Dendritic cell treated with granulocyte-macrophage colony-stimulating factor and Interleukin-4, amounts not matched to agents 40 ng/mL and 50 ng/mL, for 4 days (primary cell): Measurements from ENCODE around the gene MTFR2.
"Not testable (repeated sequence)": the region's sequence is repeated elsewhere in the genome, so short reads cannot be mapped to it uniquely, and the experiment has no call there.

Source experiments
- H3K27ac Mint-ChIP-seq: one replicate; pipeline ENCODE4 v1.8.0; 2022; ENCODE audit warnings: mild to moderate bottlenecking, mixed read lengths
- H3K27me3 Mint-ChIP-seq: one replicate; pipeline ENCODE4 v1.8.0; 2022; ENCODE audit warnings: mild to moderate bottlenecking, mixed read lengths
- H3K36me3 Mint-ChIP-seq: one replicate; pipeline ENCODE4 v1.8.0; 2022; ENCODE audit warnings: low read depth, mixed read lengths
- H3K4me1 Mint-ChIP-seq: one replicate; pipeline ENCODE4 v1.8.0; 2022; ENCODE audit warnings: low read depth, mixed read lengths
- H3K4me3 Mint-ChIP-seq: one replicate; pipeline ENCODE4 v1.8.0; 2022; ENCODE audit warnings: mild to moderate bottlenecking, moderate library complexity, mixed read lengths
- H3K9me3 Mint-ChIP-seq: one replicate; pipeline ENCODE4 v1.8.0; 2022; ENCODE audit warnings: mixed read lengths
- intact Hi-C: fragments of 100-400 bp; cut with micrococcal nuclease; formaldehyde crosslinking; loops from one replicate; pipeline ENCODE4 v1.15.0; 2022

Gene MTFR2

DNA sequence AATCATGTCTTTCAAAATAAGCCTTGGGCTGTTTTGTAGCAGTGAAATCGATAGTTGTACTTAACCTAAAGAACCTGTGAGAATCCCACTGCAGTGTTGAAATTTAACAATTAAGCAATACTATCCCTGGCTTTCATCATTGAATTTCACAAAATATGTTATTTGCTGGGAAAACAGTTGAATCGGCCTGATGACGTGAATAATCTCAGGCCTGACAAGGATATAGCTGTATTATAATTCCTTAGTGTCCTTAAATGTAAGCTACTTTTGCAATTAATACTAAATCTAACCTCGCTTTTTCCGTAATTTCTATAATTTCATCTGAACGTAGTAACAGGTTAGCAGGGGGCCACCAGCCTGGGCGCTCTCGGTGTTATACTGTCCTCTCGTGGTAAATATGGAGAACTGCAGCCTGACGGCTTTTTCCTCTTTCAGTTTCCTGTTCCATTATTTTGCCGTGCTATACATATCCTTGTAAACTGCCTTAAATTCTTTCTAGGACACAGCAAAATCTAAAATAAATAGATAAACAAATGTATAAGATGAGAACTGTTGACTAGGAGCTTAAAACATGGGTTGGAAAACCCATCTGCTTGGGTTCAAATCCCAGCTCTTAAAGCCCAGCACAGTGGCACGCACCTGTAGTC lies 24.0 kb downstream of the MTFR2 start:
- Mint-ChIP-seq H3K27me3 (no peaks in the 10 kb centered on the region), H3K27ac (peak overlapping the region; percentile 67), H3K36me3 (no peaks in the 10 kb centered on the region), H3K4me3 (no peak overlapping the region), H3K9me3 (no peaks in the 10 kb centered on the region), H3K4me1 (peaks cover 53% of the 10 kb centered on the region)
- intact Hi-C loops: loop anchor here (1.0 to 10.0 kb wide), 5 partner anchors 191 to 773 kb away; no protein-coding TSS in a partner anchor

DNA sequence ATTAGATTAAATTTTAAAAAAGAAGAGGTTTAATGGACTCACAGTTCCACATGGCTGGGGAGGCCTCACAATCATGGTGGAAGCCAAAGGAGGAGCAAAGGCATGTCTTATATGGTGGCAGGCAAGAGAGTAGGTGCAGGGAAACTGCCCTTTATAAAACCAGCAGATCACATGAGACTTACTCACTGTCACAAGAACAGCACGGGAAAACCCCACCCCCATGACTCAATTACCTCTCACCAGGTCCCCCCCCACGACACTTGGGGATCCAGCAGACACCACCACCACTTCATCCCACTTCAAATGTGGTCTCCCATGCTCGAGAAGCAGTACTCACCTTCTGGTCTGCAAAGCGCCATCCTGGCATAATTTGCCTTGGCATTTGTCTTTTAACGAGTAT lies 24.6 kb downstream of the MTFR2 start:
- Mint-ChIP-seq H3K4me3 (no peak overlapping the region), H3K4me1 (peaks cover 47% of the 10 kb centered on the region), H3K27ac (no peak overlapping the region), H3K27me3 (no peaks in the 10 kb centered on the region), H3K36me3 (no peaks in the 10 kb centered on the region), H3K9me3 (peaks cover 3% of the 10 kb centered on the region)
- intact Hi-C loops: loop anchor here (10.0 kb wide), 2 partner anchors 191 to 721 kb away; no protein-coding TSS in a partner anchor

DNA sequence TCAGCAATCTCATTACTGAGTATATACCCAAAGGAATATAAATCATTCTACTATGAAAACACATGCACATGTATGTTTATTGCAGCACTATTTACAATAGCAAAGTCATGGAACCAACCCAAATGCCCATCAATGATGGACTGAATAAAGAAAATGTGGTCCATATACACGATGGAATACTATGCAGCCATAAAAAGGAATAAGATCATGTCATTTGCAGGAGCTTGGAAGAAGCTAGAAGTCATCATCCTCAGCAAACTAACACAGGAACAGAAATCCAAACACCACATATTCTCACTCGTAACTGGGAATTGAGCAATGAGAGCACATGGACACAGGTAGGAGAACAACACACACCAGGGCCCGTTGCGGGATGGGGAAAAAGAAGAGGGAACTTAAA lies 25.1 kb downstream of the MTFR2 start:
- H3K4me3 Mint-ChIP-seq, H3K27ac Mint-ChIP-seq, H3K9me3 Mint-ChIP-seq, H3K36me3 Mint-ChIP-seq, H3K27me3 Mint-ChIP-seq: not testable (repeated sequence)
- peaks cover 42% of the 10 kb centered on the region for H3K4me1 Mint-ChIP-seq
- intact Hi-C loops: loop anchor here (5.0 to 10.0 kb wide), 3 partner anchors 190 to 720 kb away; no protein-coding TSS in a partner anchor

DNA sequence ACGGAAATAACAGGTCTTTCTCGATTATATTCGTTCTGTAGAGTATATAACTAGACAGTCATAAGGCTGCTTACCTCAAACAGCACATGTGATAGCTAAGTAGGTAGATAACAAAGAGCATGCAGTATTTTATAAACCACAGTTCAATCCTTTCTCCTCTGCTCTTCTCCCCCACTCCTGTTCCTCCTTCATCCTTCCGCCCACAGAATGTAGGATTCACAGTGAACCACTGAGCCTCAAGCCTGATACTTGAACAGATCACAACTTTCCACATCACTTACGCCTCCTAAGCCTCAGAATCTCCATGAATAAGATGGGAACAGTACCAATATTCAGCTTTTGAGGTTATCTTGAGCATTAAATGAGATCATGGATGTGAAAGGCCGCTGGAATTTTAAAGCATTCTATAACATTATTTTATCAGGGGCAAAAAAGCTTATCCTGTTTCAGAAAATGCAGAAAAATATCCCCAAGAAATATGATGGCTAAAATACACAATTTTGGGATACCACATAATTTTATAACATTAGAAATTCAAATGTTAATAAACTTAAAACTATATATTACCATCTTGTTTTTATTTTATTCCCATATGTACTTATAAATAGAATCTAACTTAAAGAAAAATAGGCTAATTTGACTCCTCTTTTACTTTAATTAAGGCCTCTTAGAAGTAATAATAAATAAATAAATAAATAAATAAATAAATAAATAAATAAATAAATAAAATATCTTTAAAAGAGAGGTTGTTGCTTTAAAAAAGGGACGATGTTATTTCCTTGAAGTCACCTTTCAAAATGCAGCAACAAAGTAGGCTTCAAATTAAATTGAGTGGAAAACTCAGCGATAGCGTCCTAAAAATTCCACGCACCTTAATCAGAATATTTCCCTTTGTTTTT lies 33.4 kb downstream of the MTFR2 start:
- Mint-ChIP-seq H3K27me3 (no peaks in the 10 kb centered on the region), H3K36me3 (no peaks in the 10 kb centered on the region), H3K27ac (no peak overlapping the region), H3K9me3 (peaks cover 14% of the 10 kb centered on the region), H3K4me3 (no peak overlapping the region), H3K4me1 (peaks cover 10% of the 10 kb centered on the region)
- intact Hi-C loops: no loop called here

DNA sequence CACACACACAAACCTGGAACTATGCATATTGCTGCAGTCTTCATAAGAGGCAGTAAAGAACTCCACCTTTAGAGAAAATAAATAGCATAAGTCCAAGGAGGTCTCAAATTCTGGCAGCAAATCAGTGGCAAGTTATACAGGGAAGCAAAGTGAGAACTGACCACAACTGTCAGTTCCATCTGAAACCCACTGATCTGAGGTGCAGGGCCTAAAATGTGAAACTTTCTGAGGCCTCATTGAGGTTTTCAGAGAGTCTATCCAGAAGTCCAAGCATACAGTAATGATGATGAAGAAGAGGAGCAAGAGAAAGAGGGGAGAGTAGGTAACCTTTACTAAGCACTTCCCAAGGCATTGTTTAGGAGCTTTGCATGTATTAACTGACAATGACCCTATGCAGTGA lies 36.3 kb downstream of the MTFR2 start:
- H3K4me3 Mint-ChIP-seq: no peak overlapping the region
- no peaks in the 10 kb centered on the region for H3K36me3 Mint-ChIP-seq
- no peaks in the 10 kb centered on the region for H3K27me3 Mint-ChIP-seq
- H3K9me3 Mint-ChIP-seq: peaks cover under 1% of the 10 kb centered on the region
- intact Hi-C loops: no loop called here
- peaks cover 10% of the 10 kb centered on the region for H3K4me1 Mint-ChIP-seq
- no peak overlapping the region for H3K27ac Mint-ChIP-seq

DNA sequence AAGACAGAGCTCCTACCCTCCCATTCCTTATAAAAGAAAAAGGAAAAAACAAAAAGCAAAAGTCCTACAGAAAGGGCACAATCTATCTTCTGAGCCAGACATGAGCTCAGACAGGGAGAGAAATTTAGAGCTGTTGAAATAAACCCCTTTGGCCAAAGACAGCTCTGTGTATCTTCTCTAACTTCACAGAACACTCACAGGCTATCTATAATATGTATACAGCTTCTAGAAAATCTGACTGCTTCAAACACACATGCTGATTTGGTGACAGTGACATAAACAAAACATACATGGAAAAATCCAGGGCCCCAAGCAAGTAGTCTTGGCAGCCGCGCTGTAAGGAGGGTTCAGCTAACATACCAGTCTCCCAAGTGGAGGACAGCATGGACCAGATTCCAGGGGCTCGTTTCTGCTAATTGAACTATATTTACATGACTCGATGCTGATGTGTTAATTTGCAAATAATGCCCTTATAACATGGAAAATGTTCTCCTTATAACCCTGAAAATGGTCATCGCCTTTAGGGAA lies 37.0 kb downstream of the MTFR2 start:
- Mint-ChIP-seq H3K27me3 (no peaks in the 10 kb centered on the region), H3K27ac (no peak overlapping the region), H3K36me3 (no peaks in the 10 kb centered on the region), H3K4me3 (no peak overlapping the region), H3K9me3 (no peaks in the 10 kb centered on the region), H3K4me1 (peaks cover 10% of the 10 kb centered on the region)
- intact Hi-C loops: no loop called here

DNA sequence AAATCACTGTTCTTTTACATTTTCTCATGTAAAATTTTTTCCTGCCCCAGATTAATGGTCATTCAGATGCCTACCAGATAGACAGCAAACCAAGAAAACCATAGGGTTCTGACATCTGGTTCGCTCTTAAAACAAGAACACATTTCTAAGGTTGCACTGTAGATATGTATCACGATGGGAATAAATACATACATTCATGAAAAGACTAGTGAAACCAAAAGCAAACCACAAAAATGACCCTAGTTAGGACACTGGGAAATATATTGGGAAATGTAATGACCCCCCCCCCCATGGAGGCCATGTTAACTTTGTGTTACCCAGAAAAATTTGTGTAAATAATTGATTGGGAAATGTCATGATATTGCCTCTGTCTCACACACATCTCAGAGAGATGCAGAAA lies 37.5 kb downstream of the MTFR2 start:
- H3K36me3 Mint-ChIP-seq: no peaks in the 10 kb centered on the region
- H3K9me3 Mint-ChIP-seq: no peaks in the 10 kb centered on the region
- peaks cover 10% of the 10 kb centered on the region for H3K4me1 Mint-ChIP-seq
- no peak overlapping the region for H3K4me3 Mint-ChIP-seq
- no peaks in the 10 kb centered on the region for H3K27me3 Mint-ChIP-seq
- no peak overlapping the region for H3K27ac Mint-ChIP-seq
- intact Hi-C loops: no loop called here

DNA sequence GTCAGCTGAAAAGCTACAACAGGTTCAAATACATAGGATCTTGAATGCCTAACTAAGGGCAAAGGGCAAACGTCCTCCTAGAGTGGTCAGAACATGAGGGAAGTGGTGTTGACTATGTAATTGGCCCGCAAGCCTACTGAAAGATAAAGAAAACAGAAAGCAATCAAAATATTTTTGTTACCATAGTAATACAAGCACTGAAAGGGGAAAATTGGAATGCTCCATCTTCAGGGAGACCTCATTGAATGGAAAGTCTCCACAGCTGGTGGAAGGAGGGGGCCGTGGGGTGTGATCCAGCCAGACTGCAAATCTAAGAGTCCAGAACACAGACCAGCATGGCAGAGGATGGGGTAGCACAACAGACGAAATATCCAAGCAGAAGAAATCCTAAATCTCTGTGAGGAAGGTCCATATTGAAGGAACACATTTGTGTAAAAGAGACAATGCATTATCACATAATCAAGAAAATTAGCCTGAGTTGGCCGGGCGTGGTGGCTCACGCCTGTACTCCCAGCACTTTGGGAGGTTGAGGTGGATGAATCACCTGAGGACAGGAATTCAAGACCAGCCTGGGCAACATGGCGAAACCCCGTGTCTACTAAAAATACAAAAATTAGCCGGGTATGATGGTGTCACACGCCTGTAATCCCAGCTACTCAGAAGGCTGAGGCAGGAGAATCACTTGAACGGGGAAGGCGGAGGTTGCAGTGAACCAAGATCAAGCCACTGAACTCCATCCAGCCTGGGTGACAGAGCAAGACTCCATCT lies 39.5 kb downstream of the MTFR2 start:
- intact Hi-C loops: no loop called here
- Mint-ChIP-seq H3K4me3 (no peak overlapping the region), H3K27me3 (no peaks in the 10 kb centered on the region), H3K4me1 (peaks cover 7% of the 10 kb centered on the region), H3K36me3 (no peaks in the 10 kb centered on the region), H3K27ac (no peak overlapping the region), H3K9me3 (no peaks in the 10 kb centered on the region)

- Mint-ChIP-seq H3K27me3 (no peaks in the 10 kb centered on the region), H3K36me3 (no peaks in the 10 kb centered on the region), H3K4me1 (no peaks in the 10 kb centered on the region), H3K4me3 (no peak overlapping the region), H3K27ac (no peak overlapping the region), H3K9me3 (no peaks in the 10 kb centered on the region)
- intact Hi-C loops: no loop called here
Observed at GRCh38 chr6:136209496-136209895, 40.6 kb downstream of the MTFR2 start.

- Mint-ChIP-seq H3K4me3 (no peak overlapping the region), H3K9me3 (no peaks in the 10 kb centered on the region), H3K36me3 (no peaks in the 10 kb centered on the region), H3K27ac (no peak overlapping the region), H3K27me3 (no peaks in the 10 kb centered on the region), H3K4me1 (no peaks in the 10 kb centered on the region)
- intact Hi-C loops: no loop called here
Observed at GRCh38 chr6:136208783-136209182, 41.3 kb downstream of the MTFR2 start.

DNA sequence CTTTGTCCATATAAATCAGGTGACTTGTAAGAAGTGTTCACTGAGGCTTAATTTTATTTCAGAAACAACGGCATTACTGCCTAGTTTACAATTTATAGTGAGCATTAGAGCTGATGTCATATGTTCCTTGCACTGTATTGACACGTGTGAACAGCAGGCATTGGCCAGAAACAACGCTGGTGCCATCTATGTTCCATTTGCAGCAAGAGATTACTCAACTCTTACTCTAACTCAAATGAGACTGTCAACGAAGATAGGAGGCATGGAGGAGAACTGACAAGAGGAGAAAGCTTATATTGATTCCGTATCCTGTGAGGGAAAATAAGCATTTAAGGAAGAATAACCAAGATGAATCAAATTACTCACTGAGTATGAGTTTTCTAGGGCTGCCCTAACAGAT lies 48.4 kb downstream of the MTFR2 start:
- H3K9me3 Mint-ChIP-seq: no peaks in the 10 kb centered on the region
- no peaks in the 10 kb centered on the region for H3K4me1 Mint-ChIP-seq
- intact Hi-C loops: no loop called here
- no peaks in the 10 kb centered on the region for H3K27me3 Mint-ChIP-seq
- no peak overlapping the region for H3K27ac Mint-ChIP-seq
- H3K4me3 Mint-ChIP-seq: no peak overlapping the region
- no peaks in the 10 kb centered on the region for H3K36me3 Mint-ChIP-seq

- H3K4me1 Mint-ChIP-seq: no peaks in the 10 kb centered on the region
- H3K27ac Mint-ChIP-seq: no peak overlapping the region
- intact Hi-C loops: no loop called here
- no peaks in the 10 kb centered on the region for H3K9me3 Mint-ChIP-seq
- H3K36me3 Mint-ChIP-seq: no peaks in the 10 kb centered on the region
- no peaks in the 10 kb centered on the region for H3K27me3 Mint-ChIP-seq
- no peak overlapping the region for H3K4me3 Mint-ChIP-seq
Observed at GRCh38 chr6:136192902-136193301, 57.2 kb downstream of the MTFR2 start.

DNA sequence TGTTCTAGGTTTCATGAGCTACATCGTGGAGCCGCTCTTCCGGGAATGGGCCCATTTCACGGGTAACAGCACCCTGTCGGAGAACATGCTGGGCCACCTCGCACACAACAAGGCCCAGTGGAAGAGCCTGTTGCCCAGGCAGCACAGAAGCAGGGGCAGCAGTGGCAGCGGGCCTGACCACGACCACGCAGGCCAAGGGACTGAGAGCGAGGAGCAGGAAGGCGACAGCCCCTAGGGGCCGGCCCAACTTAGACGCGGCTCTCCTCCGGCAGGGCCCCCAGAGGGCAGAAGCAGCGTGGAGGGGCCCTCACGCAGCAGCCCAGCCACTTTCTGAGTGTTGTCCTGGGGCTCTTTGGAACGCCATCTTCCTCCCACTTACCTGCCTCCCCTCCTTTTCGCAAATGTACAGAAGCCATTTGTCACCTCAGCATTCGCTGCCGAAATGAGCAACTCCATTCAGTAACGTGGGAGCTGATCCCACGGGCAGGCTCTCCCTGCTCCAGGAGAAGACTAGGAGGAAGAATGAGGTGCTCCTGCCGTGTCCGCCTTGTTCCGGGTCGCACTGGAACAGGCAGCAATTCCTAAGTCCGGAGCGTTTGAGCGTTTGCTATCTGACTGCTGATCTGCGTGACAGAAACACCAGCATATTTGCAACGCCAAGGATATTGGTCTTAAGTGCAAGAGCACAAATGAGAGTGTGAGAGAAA lies 58.4 kb downstream of the MTFR2 start:
- no peaks in the 10 kb centered on the region for H3K9me3 Mint-ChIP-seq
- intact Hi-C loops: no loop called here
- no peak overlapping the region for H3K27ac Mint-ChIP-seq
- H3K27me3 Mint-ChIP-seq: no peaks in the 10 kb centered on the region
- H3K4me3 Mint-ChIP-seq: no peak overlapping the region
- no peaks in the 10 kb centered on the region for H3K36me3 Mint-ChIP-seq
- no peaks in the 10 kb centered on the region for H3K4me1 Mint-ChIP-seq
